Measurements from ENCODE around the gene CCNL1.

GRCh38 chr3:157167371-157168042 lies 7.6 kb upstream of the CCNL1 start:
- TF ChIP-seq, protein P1, sequence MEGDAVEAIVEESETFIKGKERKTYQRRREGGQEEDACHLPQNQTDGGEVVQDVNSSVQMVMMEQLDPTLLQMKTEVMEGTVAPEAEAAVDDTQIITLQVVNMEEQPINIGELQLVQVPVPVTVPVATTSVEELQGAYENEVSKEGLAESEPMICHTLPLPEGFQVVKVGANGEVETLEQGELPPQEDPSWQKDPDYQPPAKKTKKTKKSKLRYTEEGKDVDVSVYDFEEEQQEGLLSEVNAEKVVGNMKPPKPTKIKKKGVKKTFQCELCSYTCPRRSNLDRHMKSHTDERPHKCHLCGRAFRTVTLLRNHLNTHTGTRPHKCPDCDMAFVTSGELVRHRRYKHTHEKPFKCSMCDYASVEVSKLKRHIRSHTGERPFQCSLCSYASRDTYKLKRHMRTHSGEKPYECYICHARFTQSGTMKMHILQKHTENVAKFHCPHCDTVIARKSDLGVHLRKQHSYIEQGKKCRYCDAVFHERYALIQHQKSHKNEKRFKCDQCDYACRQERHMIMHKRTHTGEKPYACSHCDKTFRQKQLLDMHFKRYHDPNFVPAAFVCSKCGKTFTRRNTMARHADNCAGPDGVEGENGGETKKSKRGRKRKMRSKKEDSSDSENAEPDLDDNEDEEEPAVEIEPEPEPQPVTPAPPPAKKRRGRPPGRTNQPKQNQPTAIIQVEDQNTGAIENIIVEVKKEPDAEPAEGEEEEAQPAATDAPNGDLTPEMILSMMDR (IDR thresholded peaks at IDR 0.05; ENCODE audit: low read length) = no peak
- no peak for TF ChIP-seq EZH2 (IDR thresholded peaks at IDR 0.05; ENCODE audit: borderline replicate concordance, low read length)
